Brain microvascular endothelial cell (primary cell): ENCODE results near the gene ESPN.
A peak's percentile ranks its signal among the peaks of the same experiment; 100 is the strongest.

Experiments used
- DNase-seq: peaks from one replicate; pipeline ENCODE4 v3.0.0-alpha.2; 2020
- H3K27ac ChIP-seq: fragments of 250-450 bp; sonication (Bioruptor Pico); 2 replicates; pipeline ENCODE4 v1.5.1; 2020; ENCODE audit warnings: mild to moderate bottlenecking, moderate library complexity
- H3K27me3 ChIP-seq: fragments of 250-450 bp; sonication (Bioruptor Pico); replicated peaks from 2 replicates; pipeline ENCODE4 v1.5.1; 2020; ENCODE audit warnings: mild to moderate bottlenecking
- H3K36me3 ChIP-seq: fragments of 250-450 bp; sonication (Bioruptor Pico); replicated peaks from 2 replicates; pipeline ENCODE4 v1.5.1; 2020; ENCODE audit warnings: mild to moderate bottlenecking
- H3K4me3 ChIP-seq: 2 replicates; pipeline ENCODE4 v1.5.1; 2011; ENCODE audit warnings: low read depth, mild to moderate bottlenecking, control low read depth, low read length, moderate library complexity
- CTCF ChIP-seq: IDR thresholded peaks from 2 replicates; pipeline ENCODE4 v1.5.1; 2011; ENCODE audit warnings: low read depth, mild to moderate bottlenecking, moderate library complexity, low read length, control low read depth, inconsistent platforms; ENCODE audit errors: missing control alignments
- in situ Hi-C: cut with HindIII; loops from 2 replicates; pipeline ENCODE4 v1.10.0; 2017; ENCODE audit warnings: low sequenced_read_pairs, low pct_ligation_motif_present

ESPN gene

DNA sequence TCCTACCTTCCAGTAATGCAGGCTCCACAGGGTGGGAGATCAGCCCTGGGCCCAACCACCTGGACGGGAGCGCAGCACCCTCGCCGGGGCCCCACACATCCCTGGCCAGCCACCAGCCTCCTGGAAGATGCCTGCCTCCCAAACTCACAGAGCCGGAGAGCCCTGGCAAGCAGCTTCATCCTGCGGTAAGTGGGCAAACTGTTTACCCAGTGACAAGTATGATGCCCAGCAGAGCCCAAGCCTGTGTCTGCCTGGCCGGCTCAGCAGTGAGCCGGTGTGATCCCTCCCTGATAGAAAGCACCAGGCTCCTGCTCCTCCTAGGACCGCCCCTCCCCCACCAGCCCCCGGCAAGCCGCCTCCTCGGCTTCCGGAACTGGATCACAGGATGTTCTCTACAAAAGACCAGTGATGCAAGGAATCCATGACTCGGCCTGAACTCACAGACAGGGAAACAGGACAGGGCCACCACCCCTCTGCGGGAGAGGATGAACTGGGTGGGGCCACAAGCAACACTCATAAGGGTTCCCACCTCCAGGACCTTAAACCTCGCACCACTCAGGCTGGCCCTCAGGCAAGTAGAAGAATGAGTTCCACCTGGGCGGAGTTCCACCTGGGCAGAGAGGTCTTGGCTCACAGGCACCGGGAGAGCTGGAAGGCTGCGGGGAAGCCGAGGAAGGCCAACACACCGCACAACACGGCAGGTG, 38.9 kb upstream of the ESPN start:
- H3K27ac ChIP-seq = peak overlapping the region; percentile 58
- H3K27me3 ChIP-seq = no peaks in the 10 kb centered on the region
- no peak for TF ChIP-seq CTCF
- no peaks in the 10 kb centered on the region for H3K36me3 ChIP-seq
- in situ Hi-C loops = no loop called here
- peak; percentile 74 for DNase-seq
- peak overlapping the region; percentile 50 for H3K4me3 ChIP-seq

DNA sequence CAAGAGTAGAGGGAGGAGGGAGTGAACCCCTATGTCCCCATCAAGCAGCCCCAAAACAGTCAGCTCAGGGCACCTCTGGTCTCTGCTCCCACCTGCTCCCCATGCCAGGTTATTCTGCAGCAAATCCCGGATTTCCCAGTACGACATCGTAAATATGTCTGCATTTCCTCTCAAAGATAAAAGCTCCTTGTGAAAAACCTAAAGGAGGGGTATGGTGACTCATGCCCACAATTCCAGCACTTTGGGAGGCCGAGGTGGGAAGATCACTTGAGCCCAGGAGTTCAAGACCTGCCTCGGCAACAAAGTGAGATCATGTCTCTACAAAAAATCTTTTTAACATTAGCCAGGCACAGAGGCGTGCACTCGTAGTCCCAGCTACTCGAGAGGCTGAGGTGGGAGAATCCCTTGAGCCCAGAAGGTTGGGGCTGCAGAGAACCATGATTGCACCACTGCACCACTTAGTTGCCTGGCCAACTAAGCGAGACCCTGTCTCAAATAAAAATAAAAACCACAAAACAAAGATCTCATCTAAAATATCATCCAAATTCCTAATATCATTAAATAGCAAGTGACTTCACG, 38.1 kb upstream of the ESPN start:
- Histone ChIP-seq H3K27ac (peak overlapping the region; percentile 58), H3K36me3 (no peaks in the 10 kb centered on the region), H3K4me3 (no peak overlapping the region), H3K27me3 (no peaks in the 10 kb centered on the region)
- in situ Hi-C loops = no loop called here
- no peak for TF ChIP-seq CTCF
- DNase-seq = no peak

- Histone ChIP-seq H3K4me3 (no peak overlapping the region), H3K27me3 (no peaks in the 10 kb centered on the region), H3K27ac (no peak overlapping the region), H3K36me3 (no peaks in the 10 kb centered on the region)
- no peak for TF ChIP-seq CTCF
- in situ Hi-C loops = no loop called here
- no peak for DNase-seq
Measured at GRCh38 chr1:6389971-6390370, 34.6 kb upstream of the ESPN start.

- in situ Hi-C loops = no loop called here
- TF ChIP-seq CTCF = no peak
- Histone ChIP-seq H3K36me3 (no peaks in the 10 kb centered on the region), H3K4me3 (peak overlapping the region; percentile 65), H3K27ac (no peak overlapping the region), H3K27me3 (no peaks in the 10 kb centered on the region)
- DNase-seq = no peak
Measured at GRCh38 chr1:6391951-6392808, 32.4 kb upstream of the ESPN start.

GRCh38 chr1:6392809-6393399, 31.7 kb upstream of the ESPN start:
- in situ Hi-C loops = no loop called here
- Histone ChIP-seq H3K27me3 (no peaks in the 10 kb centered on the region), H3K27ac (peak overlapping the region; percentile 93), H3K36me3 (no peaks in the 10 kb centered on the region), H3K4me3 (peak overlapping the region; percentile 65)
- no peak for TF ChIP-seq CTCF
- DNase-seq = no peak
